Uterus (tissue), 4 donors: Measurements from ENCODE around the gene PSMC2. TPM values are rescaled to one million over a fixed set of nuclear protein-coding genes. Genes with fewer than 3 reads are reported as not detected.

Experiments
- small RNA-seq: library from RNA; depleted of rRNA; stranded (forward); fragments of <200 nt; gene quantifications from one replicate; pipeline ENCODE3, GENCODE V24; 2016
- total RNA-seq, 4 donors: library from RNA; depleted of rRNA in 3 of 4; stranded (reverse); fragments of >200 nt in 3 of 4; gene quantifications; one replicate each; pipeline versions ENCODE4 v1.1.0 to v1.2.4, GENCODE V29; 2014 to 2023
- donor health status: DM: yes; HTN: yes; CAD: no.

The PSMC2 gene
- total RNA-seq, 4 donors from 2014 or later, result 30.0 to 128 (median 79.8) TPM

Small RNA genes lying within 50 kb of the gene (small RNA-seq; reads per million reads assigned to genes)
- gene RPS29P16, result not detected

Other genes starting within 250 kb of the PSMC2 start
- 10 to 100 TPM; 11.0 to 79.4 (median 31.1) TPM for gene NAPEPLD, start 198.5 kb upstream of the PSMC2 start, total RNA-seq
- 10 to 100 TPM; 29.2 to 85.7 (median 45.6) TPM for gene PMPCB, start 50.2 kb upstream of the PSMC2 start, total RNA-seq
- gene DNAJC2, start 2.9 kb upstream of the PSMC2 start, total RNA-seq, result 10 to 100 TPM in 2 of 4 donors, 1 to 10 TPM in 2; 2.6 to 27.9 (median 15.9) TPM
- gene SLC26A5, start 98.6 kb downstream of the PSMC2 start, total RNA-seq, result under 1 TPM in 2 of 4 donors, not detected in 2; 0.28 to 0.37 TPM